Mesendoderm (in vitro differentiated cells): ENCODE measurements around the gene TUT4.

Experiments used
- DNase-seq: peaks from one replicate; pipeline ENCODE4 v3.0.0; 2013
- H2AK5ac ChIP-seq: 2 replicates; pipeline ENCODE4 v1.6.1; 2013; ENCODE audit warnings: low read length, inconsistent platforms
- H2BK120ac ChIP-seq: 2 replicates; pipeline ENCODE4 v1.6.1; 2013; ENCODE audit warnings: low read depth, mild to moderate bottlenecking, low read length, moderate library complexity, mixed read lengths
- H2BK15ac ChIP-seq: replicated peaks from 2 replicates; pipeline ENCODE4 v1.6.1; 2013; ENCODE audit warnings: low read depth, mild to moderate bottlenecking, moderate library complexity
- H2BK5ac ChIP-seq: 2 replicates; pipeline ENCODE4 v1.6.1; 2013; ENCODE audit warnings: low read length, inconsistent platforms
- H3K18ac ChIP-seq: 2 replicates; pipeline ENCODE4 v1.6.1; 2013; ENCODE audit warnings: mild to moderate bottlenecking, low read length, mixed read lengths
- H3K23ac ChIP-seq: one replicate; pipeline ENCODE4 v1.6.1; 2013; ENCODE audit warnings: low read length
- H3K27ac ChIP-seq: 2 replicates; pipeline ENCODE4 v1.5.1; 2013; ENCODE audit warnings: low read depth, mild to moderate bottlenecking, inconsistent platforms, low read length, moderate library complexity
- H3K27me3 ChIP-seq: 2 replicates; pipeline ENCODE4 v1.6.1; 2013; ENCODE audit warnings: low read length, control low read depth, mild to moderate bottlenecking, inconsistent platforms; ENCODE audit not compliant: insufficient read depth, poor library complexity
- H3K36me3 ChIP-seq: 2 replicates; pipeline ENCODE4 v1.6.1; 2013; ENCODE audit warnings: low read length, inconsistent platforms; ENCODE audit not compliant: control insufficient read depth, insufficient read depth
- H3K4ac ChIP-seq: one replicate; pipeline ENCODE4 v1.6.1; 2013; ENCODE audit warnings: low read depth, mild to moderate bottlenecking, low read length, moderate library complexity
- H3K4me1 ChIP-seq: 2 replicates; pipeline ENCODE4 v1.6.1; 2013; ENCODE audit warnings: low read depth, low read length, inconsistent platforms; ENCODE audit not compliant: control insufficient read depth
- H3K4me2 ChIP-seq: 2 replicates; pipeline ENCODE4 v1.6.1; 2013; ENCODE audit warnings: low read length
- H3K4me3 ChIP-seq: 2 replicates; pipeline ENCODE4 v1.5.1; 2013; ENCODE audit warnings: mild to moderate bottlenecking, low read length
- H3K56ac ChIP-seq: one replicate; pipeline ENCODE4 v1.6.1; 2013; ENCODE audit warnings: low read length
- H3K79me1 ChIP-seq: 2 replicates; pipeline ENCODE4 v1.6.1; 2013; ENCODE audit warnings: low read length, inconsistent platforms
- H3K79me2 ChIP-seq: 2 replicates; pipeline ENCODE4 v1.6.1; 2013; ENCODE audit warnings: mild to moderate bottlenecking, low read length; ENCODE audit not compliant: control insufficient read depth, insufficient read depth
- H3K9ac ChIP-seq: 2 replicates; pipeline ENCODE4 v1.6.1; 2013; ENCODE audit warnings: low read length, inconsistent platforms
- H4K5ac ChIP-seq: one replicate; pipeline ENCODE4 v1.6.1; 2013; ENCODE audit warnings: low read length
- H4K8ac ChIP-seq: one replicate; pipeline ENCODE4 v1.6.1; 2013; ENCODE audit warnings: low read depth, mild to moderate bottlenecking, control low read depth, low read length, moderate library complexity
- WGBS: extraction: QIAGEN DNeasy Blood & Tissue Kit; methylation state at CpG from one replicate; pipeline ENCODE4 v1.1.7; 2013; ENCODE audit warnings: low lambda C conversion rate, missing lambda C conversion rate; ENCODE audit not compliant: insufficient coverage; ENCODE audit errors: extremely low coverage; 5-methylcytosine and 5-hydroxymethylcytosine counted together

TUT4 gene

GRCh38 chr1:52404975-52405338, 147.9 kb downstream of the TUT4 start:
- peaks cover 14% of the 10 kb centered on the region for H3K36me3 ChIP-seq

GRCh38 chr1:52404116-52404974, 148.5 kb downstream of the TUT4 start, which contains the start of the genes ORC1 and PRPF38A:
Gene ORC1, minus strand, starts transcription at chr1:52404423. Its CDS starts 2,200 bp downstream, at chr1:52402223.
Gene PRPF38A, plus strand, starts transcription at chr1:52404602. Its CDS starts 148 bp downstream, at chr1:52404750.
- peaks cover 20% of the 10 kb centered on the region for H3K79me1 ChIP-seq
- H2BK5ac ChIP-seq: peak within 1 kb of the TSS; percentile 43
- H3K4me3 ChIP-seq: peak within 1 kb of the TSS; percentile 100
- H3K27ac ChIP-seq: peak within 1 kb of the TSS; percentile 70
- H4K5ac ChIP-seq: peak within 1 kb of the TSS; percentile 14
- H3K4me1 ChIP-seq: peaks cover 2% of the 10 kb centered on the region
- H4K8ac ChIP-seq: no peak within 1 kb of the TSS
- peak within 1 kb of the TSS; percentile 71 for H3K4me2 ChIP-seq
- H3K4ac ChIP-seq: peak within 1 kb of the TSS; percentile 38
- peak within 1 kb of the TSS; percentile 100 for H3K56ac ChIP-seq
- H3K23ac ChIP-seq: peak within 1 kb of the TSS; percentile 94
- H3K18ac ChIP-seq: peak within 1 kb of the TSS; percentile 78
- peaks cover 49% of the 10 kb centered on the region for H3K79me2 ChIP-seq
- H2BK120ac ChIP-seq: no peak within 1 kb of the TSS
- no peaks in the 10 kb centered on the region for H3K27me3 ChIP-seq
- H3K36me3 ChIP-seq: peaks cover 12% of the 10 kb centered on the region
- WGBS: no CpG with 5 or more reads among the region's 57 CpGs
- DNase-seq: peak; percentile 99
- H3K9ac ChIP-seq: peak within 1 kb of the TSS; percentile 97
- H2AK5ac ChIP-seq: no peak within 1 kb of the TSS
- no peak within 1 kb of the TSS for H2BK15ac ChIP-seq

More at GRCh38 chr1:52404975-52405338, 147.9 kb downstream of the TUT4 start:
- Histone ChIP-seq H3K27me3 (no peaks in the 10 kb centered on the region), H3K56ac (peak overlapping the region; percentile 94), H3K79me2 (peaks cover 48% of the 10 kb centered on the region), H2BK5ac (no peak overlapping the region), H3K79me1 (peaks cover 18% of the 10 kb centered on the region), H3K4me3 (peak overlapping the region; percentile 67), H4K5ac (no peak overlapping the region), H4K8ac (no peak overlapping the region), H3K4ac (peak overlapping the region; percentile 38), H2AK5ac (no peak overlapping the region), H3K23ac (no peak overlapping the region), H2BK15ac (no peak overlapping the region), H3K18ac (peak overlapping the region; percentile 78), H3K9ac (peak overlapping the region; percentile 88), H3K4me2 (peak overlapping the region; percentile 71), H3K27ac (peak overlapping the region; percentile 57), H3K4me1 (peaks cover 2% of the 10 kb centered on the region), H2BK120ac (no peak overlapping the region)
- WGBS: no CpG with 5 or more reads among the region's 8 CpGs
- no peak for DNase-seq

- H4K5ac ChIP-seq: no peak overlapping the region
- H3K23ac ChIP-seq: peak overlapping the region; percentile 94
- peak overlapping the region; percentile 70 for H3K27ac ChIP-seq
- H3K27me3 ChIP-seq: no peaks in the 10 kb centered on the region
- H2BK5ac ChIP-seq: peak overlapping the region; percentile 20
- peak overlapping the region; percentile 97 for H3K9ac ChIP-seq
- H2BK120ac ChIP-seq: no peak overlapping the region
- no peak overlapping the region for H4K8ac ChIP-seq
- H3K79me1 ChIP-seq: peaks cover 22% of the 10 kb centered on the region
- peaks cover 52% of the 10 kb centered on the region for H3K79me2 ChIP-seq
- WGBS: no CpG with 5 or more reads among the region's 16 CpGs
- H3K4me2 ChIP-seq: peak overlapping the region; percentile 30
- no peak overlapping the region for H2AK5ac ChIP-seq
- DNase-seq: peak; percentile 87
- no peak overlapping the region for H3K18ac ChIP-seq
- peak overlapping the region; percentile 100 for H3K4me3 ChIP-seq
- H3K4me1 ChIP-seq: peaks cover 2% of the 10 kb centered on the region
- H3K36me3 ChIP-seq: peaks cover 9% of the 10 kb centered on the region
- H2BK15ac ChIP-seq: no peak overlapping the region
- H3K4ac ChIP-seq: no peak overlapping the region
- peak overlapping the region; percentile 100 for H3K56ac ChIP-seq
These were observed 149.3 kb downstream of the TUT4 start for GRCh38 chr1:52403566-52404115.

GRCh38 chr1:52402860-52403240, 150.0 kb downstream of the TUT4 start:
- Histone ChIP-seq H3K4me3 (no peak overlapping the region), H3K36me3 (peaks cover 6% of the 10 kb centered on the region)
- DNase-seq: no peak

GRCh38 chr1:52400131-52400530, 152.8 kb downstream of the TUT4 start:
- no peak overlapping the region for H4K8ac ChIP-seq
- peaks cover 23% of the 10 kb centered on the region for H3K79me1 ChIP-seq
- peaks cover 3% of the 10 kb centered on the region for H3K4me1 ChIP-seq
- H2BK15ac ChIP-seq: no peak overlapping the region
- no peaks in the 10 kb centered on the region for H3K27me3 ChIP-seq
- H3K79me2 ChIP-seq: peaks cover 37% of the 10 kb centered on the region
- H3K27ac ChIP-seq: no peak overlapping the region
- H2BK5ac ChIP-seq: no peak overlapping the region
- no peak overlapping the region for H4K5ac ChIP-seq
- no peak overlapping the region for H2AK5ac ChIP-seq
- no peak overlapping the region for H3K56ac ChIP-seq
- no peak overlapping the region for H3K18ac ChIP-seq
- H3K36me3 ChIP-seq: peaks cover 13% of the 10 kb centered on the region
- H3K4ac ChIP-seq: no peak overlapping the region
- no peak overlapping the region for H3K4me3 ChIP-seq
- H3K4me2 ChIP-seq: no peak overlapping the region
- no CpG with 5 or more reads among the region's 6 CpGs for WGBS
- H2BK120ac ChIP-seq: no peak overlapping the region
- H3K23ac ChIP-seq: no peak overlapping the region
- no peak for DNase-seq
- H3K9ac ChIP-seq: no peak overlapping the region

More at GRCh38 chr1:52402860-52403240, 150.0 kb downstream of the TUT4 start:
- Histone ChIP-seq H4K8ac (no peak overlapping the region), H3K4me1 (peaks cover 2% of the 10 kb centered on the region), H3K18ac (no peak overlapping the region), H2BK5ac (no peak overlapping the region), H3K27ac (no peak overlapping the region), H4K5ac (no peak overlapping the region), H2BK15ac (no peak overlapping the region), H3K79me2 (peaks cover 52% of the 10 kb centered on the region), H2BK120ac (no peak overlapping the region), H2AK5ac (no peak overlapping the region), H3K4me2 (peak overlapping the region; percentile 30), H3K9ac (peak overlapping the region; percentile 97), H3K79me1 (peaks cover 20% of the 10 kb centered on the region), H3K27me3 (no peaks in the 10 kb centered on the region), H3K4ac (no peak overlapping the region), H3K56ac (peak overlapping the region; percentile 62), H3K23ac (no peak overlapping the region)
- WGBS: no CpG with 5 or more reads among the region's 3 CpGs
